Frontal cortex (tissue), 4 donors: ENCODE data around the gene PSRC1. TPM values are rescaled to one million over a fixed set of nuclear protein-coding genes. Genes with fewer than 3 reads are reported as not detected.
"Not testable (repeated sequence)": the region's sequence is repeated elsewhere in the genome, so short reads cannot be mapped to it uniquely, and the experiment has no call there.

Experiments used
- DNase-seq, 2 donors: peaks; one replicate each; pipeline ENCODE4 v3.0.0; 2012; ENCODE audit warnings: low spot score in 2 of 2
- FAIRE-seq: peaks from 2 replicates; lab custom pipeline; 2012; peaks lifted over from hg19 to GRCh38; lab: Jason Lieb, UNC
- total RNA-seq: library from RNA; depleted of rRNA; stranded (reverse); fragments of >200 nt; gene quantifications from one replicate; pipeline ENCODE4 v1.2.3, GENCODE V29; 2014
- donor health status: control.
- donor health status: control.
- donor health status: control.

The PSRC1 gene
- 7.7 TPM for total RNA-seq

DNA sequence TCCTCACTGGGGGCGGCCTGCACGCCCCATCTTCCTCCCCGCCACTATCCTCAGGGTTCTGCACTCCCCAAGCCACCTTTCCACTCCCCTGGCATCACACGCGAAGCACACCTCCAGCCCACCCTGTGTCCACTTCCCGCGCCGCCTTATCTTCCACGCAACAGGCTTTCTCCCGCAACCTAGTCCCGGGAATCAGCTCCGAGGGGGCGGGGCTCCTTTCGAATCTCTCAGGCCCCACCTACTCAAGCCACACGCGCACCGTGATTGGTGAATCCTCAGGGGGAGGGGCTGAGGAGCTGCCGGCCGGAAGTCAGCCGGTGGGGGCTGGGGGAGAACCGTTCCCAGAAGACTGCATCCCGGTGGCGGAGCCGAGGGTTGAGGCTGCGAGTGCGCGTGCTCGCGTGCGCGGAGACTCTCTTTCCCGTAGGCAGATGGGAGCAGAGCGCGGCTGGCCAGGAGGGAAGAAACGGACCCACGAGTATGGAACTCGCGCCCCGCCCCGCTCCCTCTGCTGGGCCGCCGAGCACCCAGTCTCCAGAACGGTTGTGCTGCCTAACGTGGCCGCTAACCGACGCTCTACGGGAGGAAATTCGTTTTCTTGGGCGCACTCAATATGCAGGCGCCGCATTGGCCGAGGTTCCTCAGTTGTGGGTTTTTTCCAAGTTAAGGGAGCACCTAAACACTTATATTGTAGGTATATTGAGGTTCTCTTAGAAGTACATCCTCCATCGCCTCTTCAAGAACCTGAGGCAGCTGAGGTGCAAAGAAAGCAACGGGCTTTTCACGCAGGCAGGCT is at the start of gene PSRC1:
Gene PSRC1 (minus strand): TSS at position 194 of the 796 bp plus-strand sequence.
- DNase-seq (peak; percentile 87 to 99), FAIRE-seq (no peak)

DNA sequence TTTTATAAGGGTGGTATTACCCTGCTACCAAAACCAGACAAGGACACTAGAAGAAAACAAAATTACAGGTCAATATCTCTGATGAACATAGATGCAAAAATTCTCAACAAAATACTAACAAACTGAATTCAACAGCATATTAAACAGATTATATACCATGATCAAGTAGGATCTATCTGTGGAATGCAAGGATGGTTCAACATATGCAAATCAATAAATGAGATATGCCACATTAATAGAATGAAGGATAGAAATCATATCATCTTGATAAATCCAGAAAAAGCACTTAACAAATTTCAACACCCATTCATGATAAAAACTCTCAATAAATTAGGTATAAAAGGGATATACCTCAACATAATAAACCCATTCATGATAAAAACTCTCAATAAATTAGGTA is 48.2 kb upstream of the PSRC1 start:
- no peak for FAIRE-seq

DNA sequence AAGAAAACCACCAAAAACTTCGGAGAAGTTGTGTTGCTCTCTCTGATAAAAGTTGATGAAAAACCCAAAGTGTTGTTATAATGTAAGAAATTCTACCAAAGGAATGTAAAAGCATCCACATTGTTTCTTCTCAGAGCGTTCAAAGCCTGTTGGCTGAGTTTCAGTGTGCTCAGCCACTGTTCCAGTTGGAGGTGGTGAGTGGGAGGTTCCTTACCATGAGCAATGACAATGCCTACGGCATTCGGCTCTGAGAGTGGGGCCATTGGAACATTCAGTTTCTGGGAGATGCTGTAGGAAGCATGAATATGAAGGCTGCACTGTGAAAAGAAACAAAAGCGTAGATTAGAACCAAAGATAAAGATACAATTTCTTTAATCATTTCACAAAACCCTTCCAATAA is 44.3 kb upstream of the PSRC1 start:
- DNase-seq (no peak), FAIRE-seq (no peak)

More for the DNA sequence above, 48.2 kb upstream of the PSRC1 start:
- DNase-seq, result no peak

DNA sequence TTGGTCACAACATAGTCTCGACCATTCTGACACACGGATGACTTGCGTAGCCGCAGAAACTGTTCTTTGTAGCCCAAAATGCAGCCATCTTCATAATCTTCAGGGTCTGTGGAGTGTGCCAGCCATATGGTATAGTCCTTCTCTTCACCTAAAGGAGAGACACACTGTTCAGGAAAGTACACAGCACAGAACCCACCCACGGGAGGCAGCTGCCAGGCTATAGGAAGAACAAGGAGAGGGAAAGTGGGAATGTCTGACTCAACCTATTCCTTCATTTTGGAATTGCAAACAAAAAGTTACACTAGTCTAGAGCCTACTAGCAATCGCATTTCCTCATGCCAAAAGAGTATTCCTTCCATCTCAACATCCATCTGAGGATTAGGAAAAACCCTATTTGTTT is 40.0 kb upstream of the PSRC1 start:
- FAIRE-seq (no peak), DNase-seq (no peak)

DNA sequence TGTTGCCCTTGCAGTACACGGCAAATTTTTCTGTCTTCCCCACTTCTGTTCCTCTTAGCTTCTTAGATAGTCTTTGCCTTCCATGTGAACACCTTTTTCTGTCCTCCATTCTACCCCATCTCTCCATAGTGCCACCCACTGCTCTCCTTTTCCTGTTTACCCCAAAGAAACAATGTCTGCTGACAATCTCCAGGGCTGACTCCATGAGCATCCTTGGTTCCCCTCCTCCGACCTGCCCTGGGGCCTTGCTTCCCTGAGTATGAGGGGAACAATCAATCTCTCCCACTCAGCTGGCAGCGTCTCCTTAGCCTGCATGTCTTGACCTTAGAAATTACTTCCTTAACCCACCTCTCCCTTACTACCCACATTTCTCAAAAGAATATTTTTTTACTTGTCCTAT is 36.2 kb upstream of the PSRC1 start:
- no peak for DNase-seq
- FAIRE-seq, result no peak

DNA sequence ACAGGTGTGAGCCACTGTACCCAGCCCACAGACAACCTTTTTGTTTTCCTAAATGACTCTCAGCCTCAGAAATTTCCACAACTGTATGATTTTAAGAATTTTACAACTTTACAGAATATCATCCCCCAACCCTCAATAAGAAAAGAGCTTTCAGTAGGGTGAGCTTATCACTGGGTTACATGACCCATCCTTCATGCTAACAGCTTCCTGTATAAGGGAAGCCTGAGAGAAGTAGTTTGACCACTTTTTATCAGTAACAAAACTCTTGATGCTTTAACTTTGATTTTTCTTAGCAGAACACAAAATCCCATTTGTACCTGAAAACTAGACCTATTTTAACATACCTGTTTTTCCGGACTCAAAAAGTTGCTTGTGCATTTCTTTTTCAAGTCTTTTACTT is 33.6 kb upstream of the PSRC1 start:
- FAIRE-seq, result no peak
- DNase-seq, result no peak

DNA sequence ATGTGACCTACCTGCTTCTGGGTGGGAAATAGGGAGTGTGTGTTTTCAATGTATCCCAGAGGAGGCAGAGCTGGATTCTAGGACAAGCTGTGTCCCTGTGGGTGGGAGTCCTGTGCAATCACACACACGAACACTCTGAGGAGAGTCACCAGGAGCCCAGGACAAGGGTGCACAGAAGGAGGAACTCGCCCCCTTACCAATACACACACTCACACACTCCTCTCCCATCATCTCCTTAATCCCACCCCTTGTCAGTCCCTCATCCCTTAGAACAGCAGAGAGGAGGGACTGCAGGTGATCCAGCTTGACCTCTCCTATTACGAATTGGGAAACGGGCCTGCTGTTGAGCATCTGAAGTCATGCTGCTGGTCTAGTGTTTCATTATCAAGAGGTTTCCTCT is 32.3 kb upstream of the PSRC1 start:
- DNase-seq, result no peak
- FAIRE-seq, result no peak

DNA sequence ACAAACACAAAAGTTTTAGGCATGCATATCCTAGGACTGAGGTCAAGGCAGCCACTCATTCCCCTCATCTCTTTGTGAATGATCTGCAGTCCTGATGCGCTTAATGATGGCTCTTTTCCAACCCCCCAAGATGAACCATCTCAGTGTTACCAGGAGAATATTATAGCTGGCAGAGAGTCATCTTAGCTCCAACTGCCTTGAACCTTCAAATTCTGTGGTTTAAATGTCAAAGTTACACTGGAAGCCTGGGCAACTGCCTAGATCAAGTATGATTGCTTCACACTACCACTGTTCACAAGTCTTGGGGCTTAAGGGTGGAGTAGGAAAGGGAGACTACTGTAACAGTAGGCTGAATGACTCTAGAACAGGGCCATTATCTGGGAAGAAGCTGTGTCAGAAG is 31.9 kb upstream of the PSRC1 start:
- FAIRE-seq (no peak), DNase-seq (no peak)

DNA sequence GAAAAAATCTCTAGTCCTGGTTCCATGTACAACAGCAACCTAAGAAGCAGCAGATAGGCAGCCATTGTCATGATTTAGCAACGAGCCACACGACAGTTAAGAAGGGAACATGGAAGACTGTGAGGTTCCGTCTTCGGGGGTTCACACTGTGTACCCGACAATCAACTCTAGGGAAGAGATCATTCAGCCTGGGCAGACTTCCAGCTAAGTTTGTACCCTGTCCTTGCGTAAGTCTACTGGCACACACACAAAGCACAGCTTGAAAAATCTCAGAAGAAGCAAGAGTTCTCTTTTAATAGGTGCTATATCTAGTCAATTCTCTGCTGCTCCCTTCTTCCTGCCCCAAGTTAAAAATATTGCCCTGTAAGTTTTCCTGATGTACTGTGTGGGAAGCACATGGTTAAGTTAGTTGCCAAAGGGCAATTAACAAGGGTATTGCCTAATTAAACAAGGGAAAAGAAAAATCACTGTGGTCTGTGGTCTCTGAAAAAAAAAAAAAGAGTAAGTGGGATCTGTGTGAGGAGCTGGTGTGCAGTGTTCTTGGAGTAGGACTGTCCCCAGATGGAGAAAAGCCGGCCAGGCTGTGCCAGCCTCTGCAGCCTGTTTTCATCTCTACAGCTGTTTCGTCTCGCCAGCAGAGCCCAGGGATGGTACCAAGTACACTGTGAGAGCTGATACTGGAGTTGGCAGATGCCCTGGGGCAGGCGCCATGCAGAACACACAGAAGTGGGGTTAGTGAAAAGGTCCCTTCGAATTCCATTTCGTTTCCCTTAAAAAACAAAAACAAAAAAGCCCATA is 30.2 kb upstream of the PSRC1 start:
- no peak for FAIRE-seq
- DNase-seq, result peak in 1 of 2 donors; percentile 33

DNA sequence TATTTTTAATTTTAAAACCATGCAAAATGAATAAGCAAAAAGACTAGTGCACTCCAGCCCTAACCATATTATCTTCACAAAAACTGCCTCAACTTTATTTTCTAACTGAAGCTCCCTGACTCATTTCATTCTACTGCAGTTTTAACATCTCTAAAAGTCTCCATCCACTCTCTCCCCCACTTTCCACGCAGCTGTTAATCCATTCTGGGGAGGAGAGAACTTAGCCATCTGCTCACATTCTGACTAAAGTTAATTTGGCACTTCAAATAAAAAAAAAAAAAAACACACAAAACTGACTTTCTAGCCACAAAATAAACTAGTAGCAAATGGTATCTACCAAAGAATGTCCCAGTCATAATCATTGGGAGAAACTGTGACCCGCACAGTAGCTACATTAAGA is 29.3 kb upstream of the PSRC1 start:
- DNase-seq (no peak), FAIRE-seq (no peak)

DNA sequence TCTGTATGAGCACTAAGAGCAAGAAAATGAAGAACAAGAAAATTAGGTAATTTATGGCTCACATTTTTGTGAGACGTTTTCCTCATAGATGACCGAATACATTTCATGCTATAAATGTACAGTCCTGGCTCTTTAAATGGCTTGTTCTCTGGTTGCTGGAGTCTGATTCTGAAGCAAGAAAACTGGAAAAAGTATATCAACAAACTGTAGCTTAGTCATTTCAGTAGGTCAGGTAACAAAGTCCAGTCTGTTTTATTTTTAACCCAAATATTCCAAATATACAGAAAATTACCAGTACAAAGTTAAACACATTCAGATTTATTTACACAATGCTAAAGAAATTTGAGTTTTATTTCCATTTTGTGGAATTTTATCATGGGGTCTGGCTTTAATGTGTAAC is 26.4 kb upstream of the PSRC1 start:
- FAIRE-seq, result no peak
- no peak for DNase-seq

DNA sequence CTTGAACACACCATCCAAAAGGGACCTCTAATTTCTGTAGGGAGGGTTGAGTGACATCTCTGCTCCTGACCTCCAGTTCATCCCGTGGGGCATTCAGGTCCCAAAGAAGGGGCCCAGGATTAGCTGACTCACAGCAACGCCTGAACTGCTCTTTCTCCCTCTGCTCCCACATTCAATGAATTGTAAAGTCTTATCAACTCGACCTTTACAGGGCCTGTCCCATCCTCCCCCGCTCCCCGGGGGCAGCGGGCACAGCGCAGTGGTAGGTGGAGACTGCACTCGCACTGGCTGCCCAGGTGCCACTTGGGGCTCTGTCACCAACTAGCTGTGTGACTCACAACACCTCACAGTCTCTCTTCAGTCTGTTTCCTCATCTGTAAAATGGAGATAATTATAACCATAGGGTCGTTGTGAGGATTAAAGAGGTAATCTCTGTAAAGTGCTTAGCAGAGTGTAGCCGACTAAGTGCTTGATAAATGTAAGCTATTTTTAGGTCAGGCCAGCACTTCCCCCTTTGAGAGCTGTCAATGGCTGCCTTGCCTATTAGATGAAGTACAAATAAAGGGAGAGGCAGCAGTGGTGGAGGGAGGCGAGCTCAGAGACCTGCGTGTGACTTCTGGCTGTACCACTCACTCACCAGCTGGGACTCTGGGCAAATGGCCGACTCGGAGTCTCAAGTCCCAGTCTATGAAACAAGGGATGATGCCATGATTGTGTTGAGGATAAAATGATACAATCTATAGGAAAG is 24.5 kb upstream of the PSRC1 start:
- DNase-seq (no peak), FAIRE-seq (no peak)

DNA sequence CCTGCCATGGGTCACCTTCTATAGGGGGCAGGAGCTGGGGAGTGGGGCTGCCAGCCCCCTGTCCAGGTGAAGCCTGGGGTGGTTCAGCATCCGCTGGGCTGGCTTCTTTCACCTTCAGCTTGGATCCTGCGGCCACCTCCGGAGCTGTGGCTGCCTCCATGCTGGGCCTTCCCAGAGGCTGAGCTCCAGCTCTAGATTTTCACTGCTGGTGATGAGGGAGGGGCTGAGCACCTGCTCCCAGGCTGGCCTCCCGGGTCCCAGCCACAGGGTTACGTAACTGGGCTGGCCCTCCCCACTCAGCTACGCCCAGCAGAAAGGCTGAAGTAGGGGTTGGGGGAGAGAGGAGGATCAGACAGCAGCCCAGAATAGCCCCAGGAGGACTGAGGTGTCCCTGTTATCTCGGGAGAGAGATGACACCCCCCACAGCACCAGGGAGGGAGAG is 23.9 kb upstream of the PSRC1 start, which contains the start of gene MYBPHL:
Gene MYBPHL (minus strand): TSS at position 180 of the 442 bp plus-strand sequence. CDS start 20 bp downstream, at position 160.
- FAIRE-seq, result no peak
- DNase-seq, result no peak

DNA sequence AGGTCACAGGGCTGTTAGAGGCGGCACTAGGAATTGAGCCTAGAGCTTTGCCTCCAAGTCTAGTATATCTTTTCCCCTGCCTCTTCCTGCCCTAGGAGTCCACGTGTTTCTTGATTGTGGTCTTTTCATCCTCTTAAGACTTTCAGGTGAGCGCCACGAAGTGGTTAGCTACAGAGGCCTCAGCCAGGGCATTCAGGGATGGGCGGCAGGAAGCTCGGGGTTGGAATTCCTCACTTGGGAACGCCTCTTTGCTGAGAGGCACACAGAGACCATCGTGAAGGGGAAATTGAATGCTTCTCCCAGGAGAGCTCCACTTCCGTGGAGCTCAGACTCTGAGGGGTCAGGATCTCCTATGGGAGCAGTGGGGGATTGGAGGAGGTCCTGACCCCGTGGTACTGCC is 23.0 kb upstream of the PSRC1 start:
- not testable (repeated sequence) for DNase-seq, FAIRE-seq

DNA sequence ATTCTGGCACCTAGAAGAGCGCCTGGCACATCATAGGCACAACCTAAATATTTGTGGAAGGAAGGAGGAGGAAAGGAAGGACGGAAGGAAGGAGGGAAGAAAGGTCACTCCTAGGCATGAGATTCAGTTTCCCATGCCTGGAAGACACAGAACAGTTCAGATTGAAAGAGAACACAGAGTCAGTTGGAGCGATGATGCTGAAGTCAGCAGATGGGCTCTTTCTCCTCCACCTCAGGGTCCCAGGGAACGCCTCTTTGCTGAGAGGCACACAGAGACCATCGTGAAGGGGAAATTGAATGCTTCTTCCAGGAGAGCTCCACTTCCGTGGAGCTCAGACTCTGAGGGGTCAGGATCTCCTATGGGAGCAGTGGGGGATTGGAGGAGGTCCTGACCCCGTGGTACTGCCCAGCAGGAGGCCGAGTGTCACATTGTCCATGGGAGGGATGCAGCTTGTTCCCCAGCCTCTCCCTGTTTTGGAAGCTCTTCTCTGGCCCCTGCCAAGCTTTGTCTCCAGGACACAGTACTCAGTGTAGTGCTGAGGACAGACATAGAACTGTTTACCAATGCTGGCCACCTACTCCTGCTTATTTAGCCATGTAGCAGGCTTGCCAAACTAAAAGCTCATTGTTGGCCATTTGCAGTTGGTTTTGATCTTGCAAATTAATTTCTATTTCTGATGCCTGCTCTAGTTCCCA is 21.4 kb upstream of the PSRC1 start:
- FAIRE-seq (no peak), DNase-seq (peak; percentile 45 to 56)

DNA sequence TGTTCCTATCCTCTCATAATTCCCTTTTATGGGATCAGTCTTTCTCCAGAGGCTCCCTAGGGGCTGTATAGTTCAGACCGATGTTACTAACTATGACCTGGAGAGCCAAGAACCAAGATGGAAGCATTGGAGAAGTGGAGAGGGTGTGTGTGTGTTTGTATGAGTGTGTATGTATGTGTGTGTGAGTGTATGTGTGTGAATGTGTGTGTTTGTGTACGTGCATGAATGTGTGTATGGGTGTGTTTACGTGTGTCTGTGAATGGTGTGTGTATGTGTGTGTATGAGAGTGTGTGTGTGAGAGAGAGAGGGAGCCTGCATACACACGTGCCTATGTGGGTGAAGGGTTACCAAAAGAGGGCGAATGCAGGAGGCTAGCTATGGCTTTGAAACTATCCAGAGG is 18.9 kb upstream of the PSRC1 start:
- FAIRE-seq (no peak), DNase-seq (no peak)

DNA sequence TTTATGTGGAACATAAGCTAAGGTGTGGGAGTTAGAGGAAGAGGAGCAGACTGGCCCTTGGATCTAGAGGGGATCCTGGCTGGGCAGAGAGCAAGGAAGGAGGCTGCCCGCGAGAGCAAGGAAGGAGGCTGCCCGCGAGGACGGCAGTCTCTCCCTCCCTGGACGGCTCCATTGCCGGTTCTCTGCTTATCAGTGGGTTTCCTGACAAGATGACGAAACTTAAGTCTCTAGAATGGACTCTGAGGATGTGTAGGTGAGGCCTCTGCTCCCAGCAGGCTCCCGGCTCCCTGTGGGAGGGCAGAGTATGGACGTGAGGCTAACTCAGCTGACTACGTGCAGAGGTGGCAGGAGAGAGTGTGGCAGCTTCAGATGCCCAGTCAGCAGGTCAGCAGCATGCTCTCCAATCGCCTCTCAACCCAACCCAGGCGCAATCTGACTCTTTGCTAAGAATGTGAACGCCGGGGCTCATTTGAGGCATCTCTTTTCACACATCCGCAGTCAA is 17.8 kb upstream of the PSRC1 start:
- FAIRE-seq, result no peak
- DNase-seq, result no peak

DNA sequence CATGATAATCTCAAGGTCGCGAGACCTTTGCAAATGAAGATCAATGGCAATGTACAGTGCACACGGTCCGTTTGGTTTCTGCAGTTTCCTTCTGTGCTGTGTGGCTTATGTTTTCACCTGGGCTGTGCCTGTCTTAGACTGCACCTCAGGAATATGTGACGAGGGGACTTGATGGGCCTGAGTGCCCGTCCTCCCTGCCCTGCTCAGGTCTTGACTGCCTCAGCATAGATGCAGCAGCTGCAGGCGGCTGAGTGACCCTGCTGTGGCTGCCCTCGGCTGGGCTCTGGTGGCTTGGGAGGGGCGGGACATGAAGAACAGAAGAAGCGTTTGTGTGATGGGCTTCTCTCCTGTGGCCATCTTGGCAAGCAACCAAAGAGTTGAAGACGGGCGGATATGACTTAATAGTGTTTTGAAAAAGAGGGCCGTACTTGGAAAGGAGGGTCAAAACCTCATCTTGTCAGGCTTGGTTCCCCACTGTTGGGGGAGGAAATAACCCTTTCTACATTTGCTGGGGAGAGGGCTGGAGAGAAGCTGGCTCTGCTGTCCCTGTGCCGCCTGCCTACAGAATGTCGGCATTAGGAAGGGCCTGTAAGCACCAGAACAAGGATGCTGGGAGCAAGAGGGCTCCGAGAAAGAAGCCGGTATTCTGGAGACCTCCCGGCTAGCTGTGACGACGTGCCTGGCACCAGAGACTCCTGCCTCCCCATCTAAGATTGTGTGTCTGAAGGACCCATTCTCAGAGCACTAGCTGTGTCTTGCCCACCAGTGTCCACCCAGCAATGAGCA is 16.8 kb upstream of the PSRC1 start:
- DNase-seq (peak in 1 of 2 donors; percentile 63), FAIRE-seq (no peak)
